Transverse colon (tissue), 4 donors: Measurements from ENCODE around the gene SNTG2.

Source experiments
- POLR2A ChIP-seq: fragments of 450-650 bp; IDR thresholded peaks from one replicate; pipeline ENCODE4 v1.6.1; 2016; ENCODE audit warnings: antibody characterized with exemption, mild to moderate bottlenecking, moderate library complexity
- POLR2AphosphoS5 ChIP-seq, 3 donors: sonication (generic); formaldehyde crosslinking; IDR thresholded peaks; one replicate each; pipeline ENCODE4 v1.6.1; 2016; ENCODE audit warnings: antibody characterized with exemption in 3 of 3
- TF ChIP-seq, protein P1 (sequence below), 5 experiments: fragments of 200-600 bp in 3 of 5; fragments of 450-650 bp in 2 of 5; sonication (generic) in 3 of 5; IDR thresholded peaks; 1 replicate in 2 of 5; 2 replicates in 3 of 5; pipeline ENCODE4 v1.5.1; 2016 to 2017; ENCODE audit warnings: antibody characterized with exemption in 5 of 5, inconsistent platforms in 3 of 5, mild to moderate bottlenecking in 2 of 5, moderate library complexity in 1 of 5

DNA sequence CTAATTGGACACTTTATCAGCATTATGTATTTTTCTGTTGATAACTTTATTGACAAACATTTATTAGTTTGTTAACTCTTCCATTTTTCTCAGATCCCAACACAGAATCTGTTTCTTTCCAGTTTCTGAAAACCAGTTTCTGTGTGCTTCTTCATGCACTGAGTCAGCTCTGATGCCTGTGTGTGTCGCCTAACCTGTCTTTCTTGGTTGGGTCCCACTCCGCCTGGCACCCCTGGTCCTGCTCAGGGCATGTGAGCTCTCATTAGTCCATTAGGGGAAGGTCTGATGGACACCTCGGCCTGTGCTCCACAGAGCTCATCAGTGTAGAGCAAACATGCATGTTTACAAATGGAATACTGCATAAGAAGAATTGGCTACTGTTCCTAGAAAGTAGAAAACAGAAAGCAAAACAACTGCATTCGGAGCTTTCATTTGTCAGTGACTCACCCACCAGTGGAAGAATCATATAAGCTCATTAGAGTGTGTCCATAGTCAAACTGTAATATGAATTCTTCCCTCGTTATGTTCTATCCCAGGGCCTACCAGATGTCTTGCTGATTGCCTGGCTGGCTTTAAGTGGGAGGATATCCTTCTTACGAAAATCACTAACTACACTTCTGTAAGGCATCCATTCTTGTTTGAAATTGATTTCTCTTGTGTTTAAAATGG lies 137.7 kb downstream of the SNTG2 start:
- TF ChIP-seq, protein P1, sequence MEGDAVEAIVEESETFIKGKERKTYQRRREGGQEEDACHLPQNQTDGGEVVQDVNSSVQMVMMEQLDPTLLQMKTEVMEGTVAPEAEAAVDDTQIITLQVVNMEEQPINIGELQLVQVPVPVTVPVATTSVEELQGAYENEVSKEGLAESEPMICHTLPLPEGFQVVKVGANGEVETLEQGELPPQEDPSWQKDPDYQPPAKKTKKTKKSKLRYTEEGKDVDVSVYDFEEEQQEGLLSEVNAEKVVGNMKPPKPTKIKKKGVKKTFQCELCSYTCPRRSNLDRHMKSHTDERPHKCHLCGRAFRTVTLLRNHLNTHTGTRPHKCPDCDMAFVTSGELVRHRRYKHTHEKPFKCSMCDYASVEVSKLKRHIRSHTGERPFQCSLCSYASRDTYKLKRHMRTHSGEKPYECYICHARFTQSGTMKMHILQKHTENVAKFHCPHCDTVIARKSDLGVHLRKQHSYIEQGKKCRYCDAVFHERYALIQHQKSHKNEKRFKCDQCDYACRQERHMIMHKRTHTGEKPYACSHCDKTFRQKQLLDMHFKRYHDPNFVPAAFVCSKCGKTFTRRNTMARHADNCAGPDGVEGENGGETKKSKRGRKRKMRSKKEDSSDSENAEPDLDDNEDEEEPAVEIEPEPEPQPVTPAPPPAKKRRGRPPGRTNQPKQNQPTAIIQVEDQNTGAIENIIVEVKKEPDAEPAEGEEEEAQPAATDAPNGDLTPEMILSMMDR (IDR thresholded peaks at IDR 0.05): no peak
- TF ChIP-seq POLR2AphosphoS5 (IDR thresholded peaks at IDR 0.05): no peak
- no peak for TF ChIP-seq POLR2A
